PC-3 (cell line): Measurements from ENCODE around the gene SLC13A2.

Experiments used
- CTCF ChIP-seq: fragments of 300-600 bp; sonication (generic); conservative IDR thresholded peaks from 2 replicates; pipeline ENCODE4 v1.5.1; 2017; ENCODE audit warnings: antibody characterized with exemption, low read depth, mild to moderate bottlenecking, low read length
- EZH2 ChIP-seq: fragments of 300-600 bp; sonication (generic); IDR thresholded peaks from one replicate; pipeline ENCODE4 v1.6.1; 2017; ENCODE audit warnings: antibody characterized with exemption, mild to moderate bottlenecking, low read length; ENCODE audit not compliant: unreplicated experiment
- EZH2phosphoT487 ChIP-seq: fragments of 300-600 bp; sonication (generic); IDR thresholded peaks from 2 replicates; pipeline ENCODE4 v1.6.1; 2018; ENCODE audit warnings: mild to moderate bottlenecking, antibody characterized with exemption, low read length, borderline replicate concordance

GRCh38 chr17:28518132-28518531 is 44.7 kb downstream of the SLC13A2 start:
- TF ChIP-seq CTCF = no peak
- TF ChIP-seq EZH2 = no peak
- no peak for TF ChIP-seq EZH2phosphoT487
